Adipose tissue (tissue), 3 donors: ENCODE data around the gene NUFIP2. TPM values are rescaled to one million over a fixed set of nuclear protein-coding genes. Genes with fewer than 3 reads are reported as not detected.
"Not testable (repeated sequence)": the region's sequence is repeated elsewhere in the genome, so short reads cannot be mapped to it uniquely, and the experiment has no call there.

Experiments
- H3K27ac ChIP-seq: one replicate; pipeline ENCODE4 v1.5.1; 2013; ENCODE audit warnings: low read depth, low read length
- WGBS, 3 donors: extraction: QIAGEN DNeasy Blood & Tissue Kit; methylation state at CpG; one replicate each; pipeline ENCODE4 v1.1.7; 2013; 5-methylcytosine and 5-hydroxymethylcytosine counted together
- polyA plus RNA-seq, 3 donors: library from polyadenylated mRNA; stranded (reverse); fragments of 200-250 nt; gene quantifications; one replicate each; pipeline ENCODE4 v1.2.3, GENCODE V29; 2013
- donor health status: healthy with polysubstance abuse.
- donor health status: Bipolar disorder and iron deficiency.
- donor health status: healthy.

NUFIP2 gene
- polyA plus RNA-seq = 10 to 100 TPM in 1 of 3 donors, 1 to 10 TPM in 2; 4.9 to 11.6 (median 8.9) TPM

- H3K27ac ChIP-seq = peak within 1 kb of the TSS; percentile 97
- 0 to 1% (median 0%) methylated on average over 27 to 31 of the region's 31 CpGs for WGBS, 3 donors
Observed at GRCh38 chr17:29293890-29294579, at the start of gene NUFIP2. Gene NUFIP2 (minus strand): TSS chr17:29294148. CDS start chr17:29294059, 89 bp downstream.

GRCh38 chr17:29342158-29342765, 48.3 kb upstream of the NUFIP2 start:
- WGBS, 3 donors = 65 to 83% (median 66%) methylated on average over 11 of the region's 11 CpGs
- H3K27ac ChIP-seq = no peak overlapping the region

GRCh38 chr17:29341726-29342125, 47.8 kb upstream of the NUFIP2 start:
- WGBS, 3 donors = 78 to 94% (median 83%) methylated on average over 2 of the region's 2 CpGs
- H3K27ac ChIP-seq = no peak overlapping the region

GRCh38 chr17:29339016-29339415, 45.1 kb upstream of the NUFIP2 start:
- 75 to 86% (median 82%) methylated on average over 9 of the region's 9 CpGs for WGBS, 3 donors
- H3K27ac ChIP-seq = not testable (repeated sequence)

- WGBS, 3 donors = 54 to 79% (median 58%) methylated on average over 1 of the region's 1 CpG
- no peak overlapping the region for H3K27ac ChIP-seq
Observed at GRCh38 chr17:29331708-29332085, 37.7 kb upstream of the NUFIP2 start.

- WGBS, 3 donors = 81 to 82% (median 81%) methylated on average over 3 of the region's 3 CpGs
Observed at GRCh38 chr17:29331075-29331707, 37.2 kb upstream of the NUFIP2 start.

GRCh38 chr17:29327412-29327811, 33.5 kb upstream of the NUFIP2 start:
- H3K27ac ChIP-seq = no peak overlapping the region
- WGBS, 3 donors = 67 to 78% (median 78%) methylated on average over 5 of the region's 5 CpGs

More at GRCh38 chr17:29331075-29331707, 37.2 kb upstream of the NUFIP2 start:
- H3K27ac ChIP-seq = no peak overlapping the region

GRCh38 chr17:29326023-29326813, 32.3 kb upstream of the NUFIP2 start:
- WGBS, 3 donors = 90 to 92% (median 91%) methylated on average over 6 of the region's 6 CpGs
- H3K27ac ChIP-seq = no peak overlapping the region

GRCh38 chr17:29322363-29322762, 28.4 kb upstream of the NUFIP2 start:
- H3K27ac ChIP-seq = no peak overlapping the region
- WGBS, 3 donors = 80 to 85% (median 81%) methylated on average over 2 of the region's 2 CpGs

GRCh38 chr17:29303386-29303785, 9.4 kb upstream of the NUFIP2 start:
- no peak overlapping the region for H3K27ac ChIP-seq
- 58 to 79% (median 61%) methylated on average over 3 of the region's 3 CpGs for WGBS, 3 donors

- no peak overlapping the region for H3K27ac ChIP-seq
- WGBS, 3 donors = 84 to 91% (median 87%) methylated on average over 2 of the region's 2 CpGs
Observed at GRCh38 chr17:29299031-29299430, 5.1 kb upstream of the NUFIP2 start.

- no peak overlapping the region for H3K27ac ChIP-seq
Observed at GRCh38 chr17:29295420-29295819, 1.5 kb upstream of the NUFIP2 start.

GRCh38 chr17:29294580-29294900, 592 bp upstream of the NUFIP2 start:
- WGBS, 3 donors = 0% methylated on average over 2 of the region's 2 CpGs
- H3K27ac ChIP-seq = no peak overlapping the region

More at GRCh38 chr17:29295420-29295819, 1.5 kb upstream of the NUFIP2 start:
- 93 to 97% (median 95%) methylated on average over 3 of the region's 3 CpGs for WGBS, 3 donors

- H3K27ac ChIP-seq = peak overlapping the region; percentile 97
- WGBS, 3 donors = 0 to 1% (median 1%) methylated on average over 38 to 54 of the region's 54 CpGs
Observed at GRCh38 chr17:29292992-29293889, 707 bp downstream of the NUFIP2 start.

- H3K27ac ChIP-seq = peak overlapping the region; percentile 97
- 0 to 1% (median 1%) methylated on average over 41 to 77 of the region's 77 CpGs for WGBS, 3 donors
Observed at GRCh38 chr17:29292071-29292991, 1.6 kb downstream of the NUFIP2 start.

- 3 to 14% (median 13%) methylated on average over 5 of the region's 5 CpGs for WGBS, 3 donors
- H3K27ac ChIP-seq = no peak overlapping the region
Observed at GRCh38 chr17:29291163-29291752, 2.7 kb downstream of the NUFIP2 start.

- H3K27ac ChIP-seq = no peak overlapping the region
- WGBS, 3 donors = 86 to 88% (median 87%) methylated on average over 9 of the region's 9 CpGs
Observed at GRCh38 chr17:29289852-29290251, 4.1 kb downstream of the NUFIP2 start.
